COLO668 (cell line): ENCODE data around the gene NELL1.

Source experiments
- DNase-seq: peaks from one replicate; lab custom pipeline; 2025; ENCODE audit not compliant: unreplicated experiment; lab: John Stamatoyannopoulos, UW

The NELL1 gene

DNA sequence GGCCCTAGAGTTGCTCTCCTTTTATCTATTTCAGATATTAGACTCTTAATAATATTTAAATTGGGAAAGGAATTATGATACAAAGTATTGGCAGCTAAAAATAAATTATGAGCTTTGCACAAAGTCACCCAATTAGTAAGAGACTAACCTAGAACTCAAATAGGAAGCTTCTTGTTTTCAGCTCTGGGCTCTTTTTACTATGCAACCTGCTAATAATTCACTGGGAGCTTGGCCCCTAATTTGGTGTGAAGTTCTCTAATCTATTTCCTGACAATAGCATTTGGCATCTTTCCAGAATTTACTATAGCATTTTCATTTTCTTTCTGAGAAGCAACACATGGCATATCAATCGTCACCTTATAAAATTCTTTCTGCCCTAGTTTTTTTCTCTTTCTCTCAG lies 795.8 kb downstream of the NELL1 start:
- no peak for DNase-seq

DNA sequence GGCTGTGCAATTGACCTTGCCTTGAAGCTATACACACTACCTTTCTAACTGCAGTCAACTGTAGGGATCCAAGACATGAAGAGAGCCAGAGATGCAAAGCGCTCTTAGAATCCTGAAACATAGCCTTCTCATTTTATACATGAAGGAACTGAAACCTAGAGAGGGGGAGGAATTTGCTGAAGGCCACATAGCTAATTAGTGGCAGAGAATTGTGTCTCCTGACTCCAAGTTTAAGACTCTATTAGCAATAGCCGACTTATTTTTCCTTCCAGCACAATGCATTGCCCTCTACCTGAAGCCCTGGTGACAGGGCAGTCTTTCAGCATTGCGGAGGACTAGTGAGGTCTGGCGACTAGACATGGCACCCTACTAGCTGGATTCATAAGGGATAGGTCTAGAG lies 796.5 kb downstream of the NELL1 start:
- DNase-seq: no peak

DNA sequence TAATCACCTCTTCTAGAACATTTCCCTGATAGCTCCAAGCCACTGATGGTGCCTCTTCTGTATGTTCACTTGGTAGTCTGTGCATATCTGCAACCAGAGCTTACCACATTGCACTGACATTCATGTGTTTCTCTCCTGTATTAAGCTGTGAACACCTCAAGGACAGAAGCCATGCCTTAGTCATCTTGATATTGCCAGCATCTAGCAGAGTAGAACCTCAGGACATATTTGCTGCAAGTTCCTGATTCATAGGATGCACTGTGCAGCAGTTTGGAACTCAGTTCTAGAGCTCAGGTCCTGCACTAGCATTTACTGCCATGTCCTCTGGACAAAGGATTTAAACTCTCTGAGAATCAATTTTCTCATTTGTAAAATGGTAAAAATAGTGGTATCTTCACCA lies 801.1 kb downstream of the NELL1 start:
- DNase-seq: no peak

DNA sequence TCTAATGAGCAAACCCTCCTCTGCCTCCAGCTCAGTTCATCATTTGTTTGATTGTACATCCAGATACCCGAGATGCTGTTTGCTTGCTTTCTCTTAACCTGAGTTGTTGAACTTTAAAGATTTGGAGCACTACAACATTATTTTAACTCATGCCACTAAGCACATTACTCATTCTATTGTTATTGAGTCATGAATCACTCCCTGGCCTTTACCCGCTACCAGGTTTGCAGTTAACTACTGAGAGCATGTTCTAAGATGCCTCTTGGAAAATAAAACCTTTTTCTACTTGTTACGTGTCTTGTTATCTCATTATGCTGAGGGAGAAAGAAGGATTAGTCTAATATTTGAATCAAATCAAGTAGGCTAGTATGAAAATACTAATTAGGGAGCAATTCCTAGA lies 802.9 kb downstream of the NELL1 start:
- no peak for DNase-seq

DNA sequence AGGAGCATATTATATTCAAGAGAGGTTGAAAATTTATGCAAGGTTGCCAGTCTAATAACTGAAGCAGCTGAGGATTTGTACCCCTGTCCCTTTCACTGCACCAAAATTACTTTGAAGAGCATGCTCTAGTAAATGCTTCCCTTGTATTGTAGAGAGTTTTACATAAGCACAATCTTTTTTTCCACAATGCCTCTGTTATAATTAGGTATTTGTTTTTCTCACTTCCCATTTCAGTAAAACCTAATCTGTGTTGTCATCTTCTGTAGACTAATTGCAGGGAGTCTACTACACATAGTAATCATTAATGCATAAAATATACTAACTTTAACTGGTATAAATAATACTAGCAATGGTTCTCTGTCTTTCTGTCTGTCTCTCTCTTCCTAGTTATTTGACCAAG lies 805.1 kb downstream of the NELL1 start:
- no peak for DNase-seq

DNA sequence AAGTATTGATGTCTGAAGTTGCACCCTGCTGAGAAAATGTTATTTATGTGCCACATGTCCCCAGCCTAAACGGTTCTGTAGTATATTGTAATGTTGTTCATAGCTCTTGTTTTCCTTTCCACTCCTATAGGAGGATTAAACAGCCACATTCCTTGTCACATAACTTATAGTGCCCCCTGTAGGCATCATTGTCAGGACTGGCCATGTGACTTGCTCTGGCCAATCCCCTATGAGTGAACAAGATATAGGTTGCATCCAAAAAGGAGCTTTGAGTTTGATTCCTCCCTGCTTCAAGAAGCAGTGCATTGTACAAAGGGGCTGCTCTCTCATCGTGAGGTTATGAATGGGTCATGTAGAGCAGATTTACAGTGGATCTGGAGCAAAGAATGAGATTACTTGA lies 805.9 kb downstream of the NELL1 start:
- no peak for DNase-seq

DNA sequence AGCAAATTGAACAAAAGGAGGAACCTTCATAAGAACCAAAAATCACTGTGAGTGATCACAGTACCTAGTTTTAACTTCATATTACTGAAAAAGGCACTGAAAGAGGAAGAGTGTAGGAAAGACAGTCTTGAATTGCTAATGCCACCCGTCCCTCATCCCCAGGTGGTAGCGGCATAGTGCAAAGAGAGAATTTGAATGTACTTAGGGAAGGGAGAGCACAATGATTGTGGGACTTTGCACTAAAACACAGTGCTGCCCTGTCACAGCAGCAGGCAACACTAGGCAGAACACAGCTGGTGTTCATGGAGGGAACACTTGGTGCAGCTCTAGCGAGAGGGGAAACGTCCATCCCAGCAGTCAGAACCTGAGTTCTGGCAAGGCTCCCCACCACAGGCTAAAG lies 807.2 kb downstream of the NELL1 start:
- no peak for DNase-seq

DNA sequence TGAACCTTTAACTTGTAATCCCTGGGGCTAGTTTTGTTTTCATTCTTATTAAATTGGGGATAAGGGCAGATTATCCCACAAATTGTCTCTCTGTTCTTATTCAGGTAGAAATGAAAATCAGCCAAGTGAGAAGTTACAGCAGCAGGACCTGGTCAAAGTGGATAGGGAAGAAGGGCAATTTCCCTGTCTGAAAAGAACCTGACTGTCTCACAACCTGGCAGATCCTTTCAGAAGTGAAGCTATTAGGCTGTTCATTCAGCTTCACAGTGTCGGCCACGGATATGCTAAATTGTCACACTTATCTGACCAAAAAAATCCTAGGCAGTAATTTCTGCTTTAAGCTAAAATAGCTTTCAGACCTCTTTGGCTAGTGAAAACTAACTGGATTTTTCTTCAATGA lies 810.9 kb downstream of the NELL1 start:
- DNase-seq: no peak

DNA sequence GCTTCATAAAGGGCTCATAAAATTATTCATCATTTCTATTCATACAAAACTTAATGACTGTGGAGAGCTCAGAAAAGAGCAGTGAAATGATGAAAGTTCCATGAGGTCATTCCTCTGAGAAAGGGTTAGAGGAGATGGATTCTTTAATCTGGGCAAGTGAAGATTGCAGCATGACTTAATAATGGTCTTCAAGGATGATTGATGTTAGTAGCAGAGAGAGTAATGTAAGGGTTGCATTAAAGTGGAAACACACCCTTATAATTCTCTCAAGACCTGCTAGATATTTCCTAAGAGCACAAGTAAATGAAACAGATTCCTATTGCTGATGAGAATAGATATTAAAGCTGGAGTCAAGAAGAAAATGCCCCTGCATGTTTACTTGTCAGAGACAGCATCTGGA lies 811.9 kb downstream of the NELL1 start:
- no peak for DNase-seq

DNA sequence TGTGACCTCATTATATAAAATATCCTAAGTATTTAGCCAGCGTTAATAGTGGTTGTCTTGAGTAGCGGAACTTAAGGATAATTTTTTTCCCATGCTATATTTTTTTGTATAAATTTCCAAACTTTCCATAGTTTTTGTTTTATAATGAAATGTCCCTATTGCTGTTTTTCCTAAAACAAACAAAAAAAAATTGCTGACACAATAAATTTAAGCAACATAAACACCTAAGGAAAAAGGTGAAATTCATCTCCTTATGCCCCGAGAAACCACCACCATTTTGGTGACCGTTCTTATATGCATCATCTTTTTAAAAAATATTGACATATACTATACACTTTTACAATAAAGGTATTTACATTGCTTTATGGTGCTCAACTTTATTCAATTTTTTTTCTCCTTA lies 814.7 kb downstream of the NELL1 start:
- DNase-seq: no peak

DNA sequence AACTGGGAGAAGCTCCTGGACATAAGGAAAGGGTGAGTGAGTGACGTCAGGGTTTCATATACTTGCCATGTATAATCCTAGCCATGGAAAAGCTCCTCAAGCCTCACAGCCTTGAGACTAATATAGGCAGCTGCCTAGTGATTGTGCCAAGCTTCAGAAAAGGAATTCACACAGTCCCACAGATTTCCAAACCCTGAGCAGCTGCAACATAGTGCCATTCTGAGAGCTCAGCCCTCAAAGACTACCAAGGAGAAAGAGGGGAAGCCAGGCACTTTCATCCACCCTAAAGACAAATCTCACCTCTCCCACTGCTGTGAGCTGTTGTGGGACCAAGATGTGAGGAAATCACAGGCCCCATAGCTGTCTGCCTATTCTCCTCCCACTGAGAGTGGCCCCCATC lies 815.6 kb downstream of the NELL1 start:
- no peak for DNase-seq

DNA sequence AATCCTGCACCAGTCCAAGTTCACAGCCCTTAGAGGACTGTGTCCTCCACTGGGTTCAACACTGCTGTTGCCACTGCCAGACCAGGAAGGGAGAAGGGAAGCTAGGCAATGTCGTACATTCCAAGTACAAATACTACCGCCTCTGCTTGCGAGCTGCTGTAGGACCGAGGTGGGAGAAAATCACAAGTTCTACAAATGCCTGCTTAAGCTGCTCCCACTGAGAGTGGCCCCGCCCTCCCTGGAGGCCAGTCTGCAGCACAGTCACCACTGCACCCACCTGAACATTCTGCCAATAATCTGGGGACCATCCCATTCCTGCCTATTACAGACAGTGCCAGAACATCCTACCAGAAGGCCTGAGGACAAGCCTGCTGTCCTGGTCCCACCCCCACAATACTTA lies 816.0 kb downstream of the NELL1 start:
- no peak for DNase-seq

DNA sequence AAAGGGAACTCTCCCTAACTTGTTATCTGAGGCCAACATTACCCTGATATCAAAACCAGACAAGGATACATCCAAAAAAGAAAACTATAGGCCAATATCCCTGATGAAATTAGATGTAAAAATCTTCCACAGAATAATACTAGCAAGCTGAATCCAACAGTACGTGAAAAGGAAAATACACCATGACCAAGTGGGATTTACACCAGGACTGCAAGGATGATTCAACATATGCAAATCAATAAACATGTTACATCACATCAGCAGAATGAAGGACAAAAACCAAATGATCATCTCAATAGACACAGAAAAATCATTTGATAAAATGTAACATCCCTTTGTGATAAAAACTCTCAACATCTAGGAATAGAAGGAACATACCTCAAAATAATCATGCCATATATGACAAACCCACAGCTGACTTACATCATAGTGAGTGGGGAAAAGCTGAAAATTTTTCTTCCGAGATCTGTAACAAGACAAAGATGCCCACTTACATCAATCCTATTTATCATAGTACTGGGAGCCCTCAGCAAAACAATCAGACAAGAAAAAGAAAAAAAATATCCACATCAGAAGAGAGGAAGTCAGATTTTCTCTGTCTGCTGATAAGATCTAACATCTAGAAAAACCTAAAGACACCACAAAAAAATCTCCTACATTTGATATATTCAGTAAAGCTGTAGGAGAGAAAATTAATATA lies 820.2 kb downstream of the NELL1 start:
- no peak for DNase-seq

DNA sequence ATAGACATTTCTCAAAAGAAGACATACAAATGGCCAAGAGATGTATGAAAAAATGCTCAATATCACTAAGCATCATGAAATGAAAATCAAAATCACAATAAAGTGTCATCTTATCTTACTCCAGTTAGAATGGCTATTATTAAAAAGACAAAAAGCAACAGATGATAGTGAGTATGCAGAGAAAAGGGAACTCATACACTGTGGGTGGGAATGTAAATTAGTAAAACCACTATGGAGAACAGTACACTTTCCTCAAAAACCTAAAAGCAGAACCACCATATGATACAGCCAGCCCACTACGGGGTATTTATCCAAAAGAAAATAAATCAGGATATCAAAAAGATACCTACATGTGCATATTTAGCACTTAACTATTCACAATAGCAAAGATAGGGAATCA lies 823.5 kb downstream of the NELL1 start:
- no peak for DNase-seq

DNA sequence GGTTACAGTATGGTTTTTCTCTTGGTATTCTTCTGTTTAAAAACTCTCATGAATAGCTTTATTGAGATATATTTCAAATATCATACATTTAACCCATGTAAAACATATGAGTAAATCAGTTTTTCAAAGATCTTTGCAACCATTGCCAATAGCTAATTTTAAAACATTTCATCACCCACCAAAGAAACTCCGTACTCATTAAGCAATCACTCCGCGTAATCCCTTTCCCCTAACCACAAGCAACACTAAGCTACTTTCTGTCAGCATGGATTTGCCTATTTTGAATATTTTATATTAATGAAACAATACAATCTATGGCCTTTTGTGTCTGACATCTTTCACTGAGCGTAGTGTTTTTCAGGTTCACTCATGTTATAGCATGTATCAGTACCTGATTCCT lies 825.6 kb downstream of the NELL1 start:
- DNase-seq: no peak

DNA sequence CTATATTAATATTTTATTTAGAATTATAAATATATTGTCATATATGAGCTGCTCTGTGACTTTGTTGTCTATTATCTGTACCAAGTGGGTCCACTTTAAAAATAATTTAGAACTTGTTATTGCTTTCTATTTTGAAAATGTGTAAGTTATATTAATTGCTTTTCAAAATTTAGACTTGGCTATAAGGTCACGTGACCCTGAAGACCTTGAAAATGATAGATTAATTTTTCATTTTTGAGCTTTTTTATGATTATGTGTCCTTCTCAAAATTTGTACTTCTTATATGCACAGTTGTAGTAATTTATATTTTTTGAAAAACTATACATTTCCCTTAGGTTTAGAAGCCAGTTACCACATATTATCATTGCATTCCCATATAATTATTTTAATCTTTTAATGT lies 826.5 kb downstream of the NELL1 start:
- no peak for DNase-seq

DNA sequence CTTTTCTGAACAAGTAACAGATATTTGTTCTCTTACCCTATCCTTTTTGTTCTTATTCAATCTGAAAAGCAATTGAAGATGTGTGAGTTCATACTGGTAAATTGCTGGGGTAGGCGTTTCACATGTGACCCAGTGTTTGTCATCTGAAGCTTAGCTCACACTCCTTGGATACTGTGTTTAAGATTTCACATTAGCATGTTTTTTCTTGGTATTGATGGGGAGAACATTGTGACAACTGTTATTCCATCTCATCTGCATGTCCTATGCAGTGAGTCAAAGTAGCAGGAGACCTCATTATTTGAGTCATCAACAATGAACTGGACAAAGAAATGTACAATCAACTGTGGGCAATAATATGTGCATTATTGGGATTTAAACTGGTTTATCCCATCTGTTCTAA lies 831.9 kb downstream of the NELL1 start:
- DNase-seq: no peak

DNA sequence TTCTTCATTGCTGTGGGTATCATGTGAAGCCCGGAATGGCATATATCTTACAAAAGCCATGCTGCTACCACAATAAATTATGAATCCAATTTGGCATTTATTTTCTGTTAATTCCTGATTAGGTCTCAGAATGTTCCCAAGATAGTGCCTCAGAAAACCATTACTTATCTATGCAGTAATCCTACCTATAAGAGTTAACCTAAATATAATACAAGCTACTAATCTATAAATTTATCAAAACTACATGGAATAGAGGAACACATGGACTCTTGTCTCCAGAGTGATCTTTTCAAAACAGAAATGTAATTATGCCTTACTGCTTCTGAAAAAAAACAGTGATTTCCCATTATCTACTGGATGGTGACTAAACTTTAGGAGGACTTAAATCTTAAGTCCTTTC lies 835.7 kb downstream of the NELL1 start:
- no peak for DNase-seq

DNA sequence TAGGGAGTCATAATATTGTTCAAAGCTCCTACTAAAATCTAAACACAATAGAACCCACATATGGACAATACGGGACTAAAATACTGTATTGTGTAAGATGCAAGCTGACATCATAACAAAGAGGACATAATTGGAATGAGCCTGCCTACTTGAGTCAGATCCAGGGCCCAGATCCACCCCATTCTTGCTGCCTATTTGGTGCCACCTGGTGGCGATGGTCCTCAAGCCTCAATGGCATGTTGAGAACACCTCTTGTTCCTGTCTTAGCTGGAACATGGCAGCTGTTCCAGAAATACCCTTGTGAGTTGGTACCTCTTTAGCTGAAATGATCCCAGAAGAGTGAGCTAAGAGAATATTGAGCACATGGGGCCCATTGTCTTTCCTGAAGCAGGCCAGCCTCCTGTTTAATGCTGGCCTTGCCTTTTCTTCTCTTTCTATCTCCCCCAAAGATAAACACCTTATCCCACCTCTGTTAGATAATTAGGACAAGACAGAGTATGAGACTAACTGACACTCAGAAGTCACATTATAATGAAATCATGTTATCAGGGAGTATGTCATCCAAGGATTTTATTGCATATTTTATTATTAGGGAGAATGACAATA lies 842.6 kb downstream of the NELL1 start:
- peak; percentile 79 for DNase-seq

DNA sequence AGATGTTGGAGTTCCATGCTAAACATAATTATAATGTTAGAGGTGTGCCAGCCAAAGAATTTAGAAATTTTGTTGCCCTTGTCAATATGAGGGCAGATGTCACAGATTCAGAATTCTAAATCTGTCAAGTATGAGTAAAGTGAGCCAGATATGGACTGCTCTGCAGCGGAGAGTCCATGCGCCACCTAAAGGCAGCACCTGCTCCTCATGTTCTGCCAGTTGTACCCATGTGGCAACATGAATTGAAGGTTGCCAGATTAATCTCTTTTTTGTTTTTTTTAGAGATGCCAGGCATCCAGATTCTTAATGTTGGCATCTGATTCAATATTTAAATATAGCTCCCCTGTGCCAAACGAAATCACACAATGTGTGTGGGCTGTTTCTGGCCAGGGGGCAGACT lies 844.9 kb downstream of the NELL1 start:
- peak; percentile 5 for DNase-seq

DNA sequence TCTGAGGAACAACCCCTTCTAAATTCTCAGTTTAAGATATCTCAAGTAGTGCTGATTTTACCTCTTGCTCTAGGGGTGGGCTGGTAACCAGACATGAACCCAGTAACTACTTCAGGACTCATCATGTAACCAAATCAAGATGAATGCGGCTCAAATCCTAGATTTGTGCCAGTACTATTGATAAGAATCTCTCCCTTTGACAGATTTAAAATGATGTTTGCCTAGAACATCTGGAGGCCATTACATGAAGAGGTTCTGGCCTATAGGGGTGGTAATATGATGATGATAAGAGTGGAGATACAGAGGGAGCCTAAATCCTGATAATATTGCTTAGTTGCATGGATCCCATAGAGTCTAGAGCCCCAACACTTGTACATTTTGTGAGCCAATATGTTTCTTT lies 850.9 kb downstream of the NELL1 start:
- DNase-seq: no peak

DNA sequence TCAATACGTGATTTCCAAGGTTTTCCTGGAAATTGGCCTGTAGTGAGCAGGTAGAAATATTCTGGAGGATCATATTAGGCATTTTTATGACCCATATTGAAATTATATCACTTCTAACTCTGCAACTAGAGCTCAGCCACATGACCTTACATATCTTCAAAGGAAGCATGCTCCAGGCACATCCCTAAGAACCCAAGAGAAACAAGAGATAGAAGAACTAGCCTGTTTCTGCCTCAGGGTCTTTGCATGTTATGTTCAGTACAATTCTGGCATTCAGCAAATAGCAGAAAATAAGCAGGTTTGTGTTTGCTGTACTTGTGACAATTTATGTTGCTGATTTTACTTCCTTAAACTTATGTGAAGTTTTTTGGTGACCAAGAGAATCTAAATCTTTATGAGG lies 859.8 kb downstream of the NELL1 start:
- DNase-seq: no peak

DNA sequence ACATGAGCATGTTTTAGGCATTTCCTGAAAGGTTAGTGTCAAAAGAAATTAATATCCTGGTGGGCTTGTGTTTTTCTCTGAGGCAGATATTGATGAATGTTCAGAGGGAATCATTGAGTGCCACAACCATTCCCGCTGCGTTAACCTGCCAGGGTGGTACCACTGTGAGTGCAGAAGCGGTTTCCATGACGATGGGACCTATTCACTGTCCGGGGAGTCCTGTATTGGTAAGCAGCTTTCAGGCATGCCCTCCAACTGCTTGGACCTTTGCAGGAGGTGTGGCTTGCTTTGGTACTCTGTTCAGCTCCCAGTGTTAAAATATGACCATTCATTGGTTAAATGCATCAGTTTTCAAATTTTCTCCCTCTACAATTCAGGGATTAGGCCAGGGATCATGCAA lies 864.9 kb downstream of the NELL1 start:
- no peak for DNase-seq
